ENCODE measurements around the gene CREM.

Gene CREM

GRCh38 chr10:35090162-35090954, 36.3 kb upstream of the CREM start, which contains the start of gene CUL2:
Gene CUL2 (minus strand): TSS chr10:35090341. CDS start chr10:35071317, 19,024 bp downstream.
- ATAC-seq, result peak; percentile 98
- no peak for TF ChIP-seq ZNF70 (CRISPR knock-in tag; IDR thresholded peaks at IDR 0.05)
- TF ChIP-seq GLIS3 (CRISPR knock-in tag; IDR thresholded peaks at IDR 0.05), result no peak
- no peak for TF ChIP-seq ESRRG (CRISPR knock-in tag; IDR thresholded peaks at IDR 0.05)
- TF ChIP-seq CSRNP3 (CRISPR knock-in tag; IDR thresholded peaks at IDR 0.05), result no peak
- TF ChIP-seq SNAI2 (CRISPR knock-in tag; IDR thresholded peaks at IDR 0.05), result no peak
- no peak for TF ChIP-seq ISL1 (CRISPR knock-in tag; IDR thresholded peaks at IDR 0.05)
- TF ChIP-seq OSR1 (CRISPR knock-in tag; IDR thresholded peaks at IDR 0.05), result no peak
- TF ChIP-seq PATZ1 (CRISPR knock-in tag; IDR thresholded peaks at IDR 0.05; ENCODE audit: borderline replicate concordance), result no peak
- no peak for TF ChIP-seq ZC3H10 (CRISPR knock-in tag; IDR thresholded peaks at IDR 0.05)
- no peak for TF ChIP-seq CSDC2 (CRISPR knock-in tag; IDR thresholded peaks at IDR 0.05)

- TF ChIP-seq OSR1 (CRISPR knock-in tag; IDR thresholded peaks at IDR 0.05), result no peak
- TF ChIP-seq ESRRG (CRISPR knock-in tag; IDR thresholded peaks at IDR 0.05), result no peak
- TF ChIP-seq ZFP3 (CRISPR knock-in tag; IDR thresholded peaks at IDR 0.05), result no peak
- no peak for TF ChIP-seq PPARA (CRISPR knock-in tag; IDR thresholded peaks at IDR 0.05; ENCODE audit: borderline replicate concordance)
- TF ChIP-seq TOX (CRISPR knock-in tag; IDR thresholded peaks at IDR 0.05; ENCODE audit: borderline replicate concordance), result no peak
- TF ChIP-seq TCF4 (CRISPR knock-in tag; IDR thresholded peaks at IDR 0.05; ENCODE audit: borderline replicate concordance), result no peak
- TF ChIP-seq ZNF8 (CRISPR knock-in tag; IDR thresholded peaks at IDR 0.05), result no peak
- no peak for TF ChIP-seq CREB5 (CRISPR knock-in tag; IDR thresholded peaks at IDR 0.05; ENCODE audit: low read depth)
- TF ChIP-seq PATZ1 (CRISPR knock-in tag; IDR thresholded peaks at IDR 0.05; ENCODE audit: borderline replicate concordance), result no peak
- no peak for TF ChIP-seq ZNF565 (CRISPR knock-in tag; conservative IDR thresholded peaks at IDR 0.05; ENCODE audit: low read depth)
- TF ChIP-seq ARNTL (CRISPR knock-in tag; IDR thresholded peaks at IDR 0.05; ENCODE audit: borderline replicate concordance, low read depth), result no peak
- TF ChIP-seq ISL1 (CRISPR knock-in tag; IDR thresholded peaks at IDR 0.05), result no peak
- no peak for TF ChIP-seq SNAI2 (CRISPR knock-in tag; IDR thresholded peaks at IDR 0.05)
- TF ChIP-seq ZC3H10 (CRISPR knock-in tag; IDR thresholded peaks at IDR 0.05), result no peak
- TF ChIP-seq RARB (CRISPR knock-in tag; IDR thresholded peaks at IDR 0.05), result no peak
- no peak for TF ChIP-seq CSRNP3 (CRISPR knock-in tag; IDR thresholded peaks at IDR 0.05)
- no peak for TF ChIP-seq POU6F1 (CRISPR knock-in tag; IDR thresholded peaks at IDR 0.05; ENCODE audit: borderline replicate concordance, low read depth)
- TF ChIP-seq BACH2 (CRISPR knock-in tag; IDR thresholded peaks at IDR 0.05; ENCODE audit: borderline replicate concordance), result no peak
- no peak for ATAC-seq
These were observed 34.5 kb upstream of the CREM start for GRCh38 chr10:35091994-35092790.

Measured in SK-N-SH treated with all-trans-retinoic acid at 6 μM for 48 hours (cell line).